HG03521 (cell line): ENCODE data around the gene RRP12.
A peak's percentile ranks its signal among the peaks of the same experiment; 100 is the strongest.
"Not testable (repeated sequence)": the region's sequence is repeated elsewhere in the genome, so short reads cannot be mapped to it uniquely, and the experiment has no call there.

ENCODE experiments used
- ATAC-seq: cut with Tn5 transposase; IDR thresholded peaks from one replicate; pipeline ENCODE4 v1.9.1; 2021; ENCODE audit warnings: mild to moderate bottlenecking, moderate library complexity; ENCODE audit not compliant: unreplicated experiment

RRP12 gene

GRCh38 chr10:97400665-97401454, at the start of gene RRP12:
RRP12 (minus strand) TSS chr10:97401340; CDS start chr10:97401231, 109 bp downstream.
- ATAC-seq, result peak; percentile 92

GRCh38 chr10:97450828-97451227, 49.7 kb upstream of the RRP12 start:
- ATAC-seq, result no peak

GRCh38 chr10:97445722-97446639, 44.8 kb upstream of the RRP12 start, which contains the start of the genes EXOSC1 and ZDHHC16:
EXOSC1 (minus strand) TSS chr10:97446006; CDS start chr10:97445985, 21 bp downstream.
ZDHHC16 (plus strand) TSS chr10:97446175; CDS start chr10:97451676, 5,501 bp downstream.
- ATAC-seq, result peak; percentile 95

GRCh38 chr10:97445357-97445721, 44.2 kb upstream of the RRP12 start:
- ATAC-seq, result no peak

- no peak for ATAC-seq
Observed at GRCh38 chr10:97444212-97444611, 43.1 kb upstream of the RRP12 start.

GRCh38 chr10:97442277-97442676, 41.1 kb upstream of the RRP12 start:
- ATAC-seq, result no peak

GRCh38 chr10:97435211-97435610, 34.1 kb upstream of the RRP12 start:
- ATAC-seq, result no peak

- ATAC-seq, result no peak
Observed at GRCh38 chr10:97434557-97434956, 33.4 kb upstream of the RRP12 start.

GRCh38 chr10:97434055-97434454, 32.9 kb upstream of the RRP12 start:
- no peak for ATAC-seq

GRCh38 chr10:97428572-97428981, 27.4 kb upstream of the RRP12 start:
- ATAC-seq, result no peak

GRCh38 chr10:97427571-97428179, 26.5 kb upstream of the RRP12 start:
- no peak for ATAC-seq

GRCh38 chr10:97426776-97427570, 25.8 kb upstream of the RRP12 start:
- no peak for ATAC-seq

GRCh38 chr10:97425964-97426775, 25.0 kb upstream of the RRP12 start, which contains the start of gene PGAM1:
PGAM1 (plus strand) TSS chr10:97426191; CDS start chr10:97426308, 117 bp downstream.
- ATAC-seq, result peak; percentile 84

GRCh38 chr10:97423757-97424098, 22.6 kb upstream of the RRP12 start:
- not testable (repeated sequence) for ATAC-seq

- ATAC-seq, result no peak
Observed at GRCh38 chr10:97416565-97416964, 15.4 kb upstream of the RRP12 start.

GRCh38 chr10:97412891-97413304, 11.8 kb upstream of the RRP12 start:
- no peak for ATAC-seq

- no peak for ATAC-seq
Observed at GRCh38 chr10:97411406-97411805, 10.3 kb upstream of the RRP12 start.

- ATAC-seq, result no peak
Observed at GRCh38 chr10:97408496-97408992, 7.4 kb upstream of the RRP12 start.

GRCh38 chr10:97407952-97408248, 6.8 kb upstream of the RRP12 start:
- no peak for ATAC-seq
